ENCODE results near the gene BPTF.
"Not testable (repeated sequence)": the region's sequence is repeated elsewhere in the genome, so short reads cannot be mapped to it uniquely, and the experiment has no call there.

BPTF gene

DNA sequence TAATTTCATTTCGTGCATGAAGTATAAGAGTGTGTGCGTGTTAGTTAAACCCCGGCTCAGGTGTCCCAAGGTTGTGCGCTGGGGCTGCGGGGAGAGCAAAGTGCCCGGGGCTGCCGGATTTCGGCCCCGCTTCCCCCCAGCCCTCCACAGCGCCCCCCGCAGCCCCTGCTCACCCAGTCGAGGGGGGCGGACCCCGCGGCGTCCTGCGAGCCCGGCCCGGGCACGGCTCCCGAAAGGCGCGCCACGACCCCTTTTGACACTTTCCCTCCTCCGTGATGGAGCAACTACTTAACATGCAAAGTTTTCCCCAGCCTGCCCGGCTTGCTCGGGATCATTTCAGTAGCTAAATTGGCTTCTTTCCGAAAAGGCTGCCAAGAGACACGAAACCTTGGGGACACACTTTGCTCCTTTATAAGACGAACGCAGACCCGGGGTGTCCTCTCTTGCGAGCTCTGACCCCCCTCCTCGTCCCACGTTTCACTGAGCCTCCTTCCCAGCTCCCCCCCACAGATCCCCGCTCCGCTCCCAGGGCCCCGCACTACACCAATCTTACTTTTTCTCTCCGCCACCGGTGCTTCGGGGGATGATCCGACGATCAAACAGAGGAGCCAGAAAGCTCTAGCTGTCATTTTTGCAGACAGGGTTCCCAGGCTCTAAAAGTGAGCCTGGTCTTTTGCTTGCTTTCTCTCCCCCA lies 170.4 kb downstream of the BPTF start:
- Mint-ChIP-seq H3K4me1 (peaks cover 28% of the 10 kb centered on the region), H3K27me3 (peaks cover 14% of the 10 kb centered on the region), H3K9me3 (no peaks in the 10 kb centered on the region), H3K27ac (no peak overlapping the region), H3K36me3 (no peaks in the 10 kb centered on the region), H3K4me3 (peak overlapping the region; percentile 85)

DNA sequence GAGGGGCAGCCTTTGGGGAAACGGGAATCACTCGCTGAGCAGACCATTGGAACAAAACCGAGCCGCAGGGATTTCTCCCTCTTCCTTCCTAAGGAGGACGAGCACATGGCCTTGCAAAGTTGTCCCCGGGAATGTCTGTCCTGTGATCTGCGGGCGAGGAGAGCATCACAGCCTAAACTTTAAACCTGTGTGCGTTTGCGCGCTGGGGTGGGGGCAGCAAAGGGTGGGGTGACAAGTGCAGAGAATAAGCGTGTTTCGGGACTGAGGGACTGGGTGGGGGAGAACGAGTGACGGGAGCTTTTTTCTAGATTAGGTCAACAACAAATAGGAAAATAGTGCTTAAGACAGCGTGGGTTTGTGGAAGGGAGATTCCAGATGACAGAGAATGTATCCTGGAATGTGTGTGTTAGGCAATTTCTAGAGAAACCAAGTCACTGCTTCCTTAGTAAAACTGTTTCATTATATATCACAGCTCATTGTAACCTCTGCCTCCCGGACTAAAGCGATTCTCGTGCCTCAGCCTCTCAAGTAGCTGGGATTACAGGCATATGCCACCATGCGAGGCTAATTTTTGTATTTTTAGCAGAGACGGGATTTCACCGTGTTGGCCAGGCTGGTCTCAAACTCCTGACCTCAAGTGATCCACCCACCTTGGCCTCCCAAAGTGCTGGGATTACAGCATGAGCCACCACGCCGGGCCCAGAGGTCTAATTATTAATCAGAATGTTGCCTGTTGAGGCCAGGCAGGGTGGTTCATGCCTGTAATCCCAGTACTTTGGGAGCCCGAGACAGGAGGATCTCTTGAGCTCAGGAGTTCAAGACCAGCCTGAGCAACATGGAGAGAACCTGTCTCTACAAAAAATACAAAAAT lies 171.2 kb downstream of the BPTF start, which contains the start of gene C17orf58:
C17orf58 (minus strand) TSS at position 169 of the 871 bp plus-strand sequence. CDS start 271 bp downstream, outside the sequence.
- Mint-ChIP-seq H3K4me3 (peak within 1 kb of the TSS; percentile 85), H3K4me1 (peaks cover 28% of the 10 kb centered on the region), H3K27me3 (peaks cover 14% of the 10 kb centered on the region)
- H3K36me3 Mint-ChIP-seq, H3K27ac Mint-ChIP-seq, H3K9me3 Mint-ChIP-seq: not testable (repeated sequence)

DNA sequence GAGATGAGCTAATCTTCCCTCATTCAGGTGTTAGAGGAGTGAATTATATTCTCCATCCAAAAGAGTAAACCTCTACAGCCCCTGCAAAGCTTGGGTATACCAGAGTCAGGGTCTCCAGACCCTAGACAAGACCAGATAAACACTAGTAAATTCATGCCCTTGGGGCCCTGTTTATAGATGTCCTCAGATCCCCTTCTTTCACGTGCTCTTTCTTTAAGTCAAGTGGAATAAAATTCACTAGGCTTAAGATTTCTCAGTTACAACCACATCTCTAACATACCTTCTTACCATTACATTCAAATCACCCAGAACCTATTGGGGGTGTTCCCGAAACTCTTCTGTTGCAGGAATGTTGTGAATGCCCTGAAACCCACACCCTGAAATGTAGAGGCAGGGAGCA lies 173.2 kb downstream of the BPTF start:
- H3K4me1 Mint-ChIP-seq: peaks cover 23% of the 10 kb centered on the region
- H3K27me3 Mint-ChIP-seq: peaks cover 14% of the 10 kb centered on the region
- H3K9me3 Mint-ChIP-seq: no peaks in the 10 kb centered on the region
- no peak overlapping the region for H3K27ac Mint-ChIP-seq
- H3K36me3 Mint-ChIP-seq: no peaks in the 10 kb centered on the region
- no peak overlapping the region for H3K4me3 Mint-ChIP-seq

DNA sequence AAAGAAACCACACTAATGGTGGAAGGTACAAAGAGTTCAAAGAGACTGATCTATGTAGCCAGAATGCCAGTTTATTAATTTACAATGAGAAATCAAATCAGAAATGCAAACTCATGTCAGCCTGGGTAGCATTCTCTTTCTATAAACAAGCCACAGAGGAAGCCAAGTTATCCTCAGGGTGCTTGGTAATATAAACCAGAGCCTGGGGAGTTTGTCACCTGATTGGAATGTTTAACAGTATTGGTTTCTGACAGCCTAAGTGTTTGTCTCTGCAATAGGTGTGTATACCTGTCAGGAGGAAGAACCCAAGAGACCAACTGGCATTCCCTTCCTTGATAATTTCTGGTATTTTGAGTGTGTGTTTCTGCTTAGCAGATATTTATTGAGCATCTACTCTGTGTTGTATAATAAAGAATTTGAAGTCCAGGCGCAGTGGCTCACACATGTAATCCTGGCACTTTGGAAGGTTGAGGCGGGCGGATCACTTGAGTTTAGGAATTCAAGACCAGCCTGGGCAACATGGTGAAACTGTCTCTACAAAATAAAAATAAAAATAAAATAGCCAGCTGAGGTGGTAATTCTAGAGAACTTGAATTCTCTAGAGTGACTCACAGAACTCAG lies 174.1 kb downstream of the BPTF start:
- H3K27me3 Mint-ChIP-seq: peaks cover 14% of the 10 kb centered on the region
- no peaks in the 10 kb centered on the region for H3K36me3 Mint-ChIP-seq
- H3K9me3 Mint-ChIP-seq: no peaks in the 10 kb centered on the region
- H3K4me1 Mint-ChIP-seq: peaks cover 22% of the 10 kb centered on the region
- H3K27ac Mint-ChIP-seq: no peak overlapping the region
- no peak overlapping the region for H3K4me3 Mint-ChIP-seq

DNA sequence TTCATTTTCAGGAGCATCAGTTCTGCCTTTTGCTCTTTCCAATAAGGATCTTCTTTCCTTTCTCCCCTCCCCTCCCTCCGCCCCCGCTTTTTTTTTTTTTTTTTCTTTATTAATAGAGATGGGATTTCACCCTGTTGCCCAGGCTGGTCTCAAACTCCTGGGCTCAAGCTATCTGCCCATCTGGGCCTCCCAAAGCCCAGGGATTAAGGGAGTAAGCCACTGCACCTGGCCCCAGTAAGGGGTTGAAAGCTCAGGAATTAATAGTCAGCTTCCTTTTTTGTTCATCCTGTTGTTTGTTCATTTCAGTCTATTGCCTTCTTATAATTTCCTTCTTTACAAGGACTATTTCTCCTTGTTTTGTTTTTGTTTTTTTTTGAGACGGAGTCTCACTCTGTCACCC lies 178.9 kb downstream of the BPTF start:
- H3K4me3 Mint-ChIP-seq: no peak overlapping the region
- H3K4me1 Mint-ChIP-seq: no peaks in the 10 kb centered on the region
- no peaks in the 10 kb centered on the region for H3K9me3 Mint-ChIP-seq
- H3K27me3 Mint-ChIP-seq: no peaks in the 10 kb centered on the region
- no peak overlapping the region for H3K27ac Mint-ChIP-seq
- H3K36me3 Mint-ChIP-seq: no peaks in the 10 kb centered on the region

DNA sequence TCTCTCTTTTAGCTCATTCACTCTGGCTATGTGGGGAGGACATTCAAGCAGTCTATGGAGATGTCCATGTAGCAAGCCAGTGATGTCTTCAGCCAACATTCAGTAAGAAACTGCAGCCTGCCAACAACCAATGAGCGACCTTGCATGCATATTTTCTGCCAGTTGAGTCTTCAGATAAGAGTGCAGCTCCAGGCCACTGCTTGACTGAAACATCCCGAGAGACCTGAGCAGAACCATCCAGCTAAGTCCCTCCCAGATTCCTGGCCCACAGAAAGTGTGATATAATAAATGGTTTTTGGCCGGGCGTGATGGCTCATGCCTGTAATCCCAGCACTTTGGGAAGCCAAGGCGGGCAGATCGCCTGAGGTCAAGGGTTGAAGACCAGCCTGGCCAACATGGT lies 181.5 kb downstream of the BPTF start:
- H3K27me3 Mint-ChIP-seq: no peaks in the 10 kb centered on the region
- H3K36me3 Mint-ChIP-seq: no peaks in the 10 kb centered on the region
- no peak overlapping the region for H3K27ac Mint-ChIP-seq
- H3K4me3 Mint-ChIP-seq: no peak overlapping the region
- H3K4me1 Mint-ChIP-seq: no peaks in the 10 kb centered on the region
- no peaks in the 10 kb centered on the region for H3K9me3 Mint-ChIP-seq

DNA sequence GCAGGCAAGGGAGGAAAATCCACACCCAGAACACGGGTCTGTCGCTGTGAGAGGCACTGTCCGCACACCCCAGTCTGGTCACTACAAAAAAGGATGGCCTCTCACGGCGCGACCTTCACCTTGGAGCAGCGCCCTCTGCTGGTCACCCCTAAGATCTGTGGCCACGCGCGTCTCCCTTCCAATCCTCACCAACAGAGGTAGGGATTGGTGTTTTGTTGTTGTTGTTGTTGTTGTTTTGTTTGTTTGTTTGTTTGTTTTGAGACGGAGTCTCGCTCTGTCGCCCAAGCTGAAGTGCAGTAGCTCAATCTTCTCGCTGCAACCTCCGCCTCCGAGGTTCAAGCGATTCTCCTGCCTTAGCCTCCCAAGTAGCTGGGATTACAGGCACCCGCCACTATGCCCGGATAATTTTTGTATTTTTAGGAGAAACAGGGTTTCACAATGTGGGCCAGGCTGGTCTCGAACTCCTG lies 185.9 kb downstream of the BPTF start:
- H3K9me3 Mint-ChIP-seq: no peaks in the 10 kb centered on the region
- H3K36me3 Mint-ChIP-seq: no peaks in the 10 kb centered on the region
- H3K4me3 Mint-ChIP-seq: peak overlapping the region; percentile 40
- no peak overlapping the region for H3K27ac Mint-ChIP-seq
- no peaks in the 10 kb centered on the region for H3K27me3 Mint-ChIP-seq
- no peaks in the 10 kb centered on the region for H3K4me1 Mint-ChIP-seq

DNA sequence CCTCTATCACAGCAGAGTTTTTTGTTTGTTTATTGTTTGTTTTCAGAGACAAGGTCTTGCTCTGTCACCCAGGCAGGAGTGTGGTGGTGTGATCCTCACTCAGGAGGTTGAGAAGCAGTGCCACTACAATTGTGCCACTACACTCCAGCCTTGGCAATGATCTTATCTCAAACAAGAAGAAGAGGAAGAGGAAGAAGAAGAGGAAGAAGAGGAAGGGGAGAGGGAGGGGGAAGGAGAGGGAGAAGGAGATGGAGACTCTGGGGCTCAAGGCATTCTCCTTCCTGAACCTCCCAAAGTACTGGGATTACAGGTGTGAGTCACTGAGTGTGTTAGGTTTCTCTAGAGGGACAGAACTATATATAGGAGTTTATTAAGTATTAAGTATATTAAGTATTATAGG lies 188.1 kb downstream of the BPTF start:
- Mint-ChIP-seq H3K9me3 (no peaks in the 10 kb centered on the region), H3K4me3 (no peak overlapping the region), H3K36me3 (no peaks in the 10 kb centered on the region), H3K27me3 (no peaks in the 10 kb centered on the region), H3K27ac (no peak overlapping the region), H3K4me1 (no peaks in the 10 kb centered on the region)

DNA sequence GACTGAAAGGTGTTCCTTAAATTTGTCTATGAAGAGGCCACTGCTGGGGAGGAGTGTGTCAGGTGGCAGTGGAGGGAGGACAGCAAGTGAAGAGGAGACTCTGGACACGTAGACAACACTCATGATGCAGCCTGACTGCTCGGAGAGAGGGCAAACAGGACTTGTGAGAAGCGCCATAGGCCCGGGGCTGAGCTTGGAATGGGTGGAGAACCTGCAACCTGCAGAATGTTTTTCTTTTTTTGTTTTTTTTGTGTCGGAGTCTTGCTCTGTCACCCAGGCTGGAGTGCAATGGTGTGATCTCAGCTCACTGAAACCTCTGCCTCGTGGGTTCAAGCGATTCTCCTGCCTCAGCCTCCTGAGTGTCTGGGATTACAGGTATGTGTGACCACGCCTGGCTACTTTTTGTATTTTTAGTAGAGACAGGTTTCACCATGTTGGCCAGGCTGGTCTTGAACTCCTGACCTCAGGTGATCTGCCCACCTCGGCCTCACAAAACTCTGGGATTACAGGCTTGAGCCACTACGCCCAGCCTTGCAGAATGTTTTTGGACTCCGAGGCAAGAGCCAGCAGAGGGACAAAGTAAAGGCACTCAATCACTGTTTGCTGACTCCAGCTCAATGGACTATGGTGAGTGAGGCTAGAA lies 189.9 kb downstream of the BPTF start:
- Mint-ChIP-seq H3K4me3 (no peak overlapping the region), H3K9me3 (no peaks in the 10 kb centered on the region), H3K27ac (no peak overlapping the region), H3K36me3 (no peaks in the 10 kb centered on the region), H3K4me1 (peaks cover 6% of the 10 kb centered on the region), H3K27me3 (peaks cover 2% of the 10 kb centered on the region)

DNA sequence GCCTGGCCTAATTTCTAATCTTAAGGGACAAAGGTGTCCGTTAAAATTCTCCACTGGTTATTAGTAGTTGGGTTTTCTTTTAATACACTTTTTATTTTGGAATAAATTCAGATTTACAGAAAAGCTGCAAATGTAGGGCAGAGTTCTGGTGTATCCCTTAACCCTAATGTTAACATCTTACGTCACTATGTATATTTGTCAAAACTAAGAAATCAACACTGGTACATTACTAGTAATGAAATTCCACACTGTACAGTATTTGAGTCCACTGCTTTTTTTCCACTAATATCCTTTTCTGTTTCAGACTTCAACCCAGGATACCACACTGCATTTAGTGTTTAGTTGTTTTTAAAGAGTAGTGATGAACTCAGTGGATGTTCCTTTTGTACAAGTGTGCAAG lies 191.5 kb downstream of the BPTF start:
- no peak overlapping the region for H3K27ac Mint-ChIP-seq
- H3K9me3 Mint-ChIP-seq: no peaks in the 10 kb centered on the region
- peaks cover 13% of the 10 kb centered on the region for H3K4me1 Mint-ChIP-seq
- no peaks in the 10 kb centered on the region for H3K36me3 Mint-ChIP-seq
- H3K4me3 Mint-ChIP-seq: no peak overlapping the region
- peaks cover 2% of the 10 kb centered on the region for H3K27me3 Mint-ChIP-seq

DNA sequence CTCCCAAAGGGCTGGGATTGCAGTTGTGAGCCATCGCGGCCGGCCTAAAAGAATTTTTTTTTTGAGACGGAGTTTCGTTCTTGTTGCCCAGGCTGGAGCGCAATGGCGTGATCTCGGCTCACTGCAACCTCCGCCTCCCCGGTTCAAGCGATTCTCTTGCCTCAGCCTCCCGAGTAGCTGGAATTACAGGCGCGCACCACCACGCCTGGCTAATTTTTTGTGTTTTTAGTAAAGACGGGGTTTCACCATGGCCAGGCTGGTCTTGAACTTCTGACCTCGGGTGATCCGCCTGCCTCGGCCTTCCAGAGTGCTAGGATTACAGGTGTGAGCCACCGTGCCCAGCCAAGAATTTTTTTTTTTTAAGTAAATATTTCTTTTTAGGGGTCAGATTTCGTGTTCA lies 193.2 kb downstream of the BPTF start:
- not testable (repeated sequence) for H3K36me3 Mint-ChIP-seq, H3K4me3 Mint-ChIP-seq, H3K27ac Mint-ChIP-seq, H3K27me3 Mint-ChIP-seq, H3K9me3 Mint-ChIP-seq
- peaks cover 15% of the 10 kb centered on the region for H3K4me1 Mint-ChIP-seq

DNA sequence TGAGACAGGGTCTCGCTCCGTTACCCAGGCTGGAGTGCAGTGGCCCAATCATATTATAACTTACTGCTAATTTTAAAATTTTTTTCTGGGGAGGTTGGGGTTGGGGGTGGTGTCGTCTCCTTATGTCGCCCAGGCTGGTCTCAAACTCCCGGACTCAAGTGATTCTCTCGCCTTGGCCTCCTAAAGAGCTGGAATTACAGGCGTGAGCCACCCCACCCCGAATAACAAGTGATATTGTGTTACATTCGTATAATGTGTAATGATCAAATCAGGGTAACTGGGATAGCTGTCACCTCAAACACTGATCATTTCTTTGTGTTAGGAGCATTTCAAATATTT lies 194.0 kb downstream of the BPTF start:
- peak overlapping the region; percentile 100 for H3K27ac Mint-ChIP-seq
- no peaks in the 10 kb centered on the region for H3K36me3 Mint-ChIP-seq
- peaks cover 2% of the 10 kb centered on the region for H3K27me3 Mint-ChIP-seq
- H3K9me3 Mint-ChIP-seq: no peaks in the 10 kb centered on the region
- H3K4me1 Mint-ChIP-seq: peaks cover 15% of the 10 kb centered on the region
- H3K4me3 Mint-ChIP-seq: peak overlapping the region; percentile 89

DNA sequence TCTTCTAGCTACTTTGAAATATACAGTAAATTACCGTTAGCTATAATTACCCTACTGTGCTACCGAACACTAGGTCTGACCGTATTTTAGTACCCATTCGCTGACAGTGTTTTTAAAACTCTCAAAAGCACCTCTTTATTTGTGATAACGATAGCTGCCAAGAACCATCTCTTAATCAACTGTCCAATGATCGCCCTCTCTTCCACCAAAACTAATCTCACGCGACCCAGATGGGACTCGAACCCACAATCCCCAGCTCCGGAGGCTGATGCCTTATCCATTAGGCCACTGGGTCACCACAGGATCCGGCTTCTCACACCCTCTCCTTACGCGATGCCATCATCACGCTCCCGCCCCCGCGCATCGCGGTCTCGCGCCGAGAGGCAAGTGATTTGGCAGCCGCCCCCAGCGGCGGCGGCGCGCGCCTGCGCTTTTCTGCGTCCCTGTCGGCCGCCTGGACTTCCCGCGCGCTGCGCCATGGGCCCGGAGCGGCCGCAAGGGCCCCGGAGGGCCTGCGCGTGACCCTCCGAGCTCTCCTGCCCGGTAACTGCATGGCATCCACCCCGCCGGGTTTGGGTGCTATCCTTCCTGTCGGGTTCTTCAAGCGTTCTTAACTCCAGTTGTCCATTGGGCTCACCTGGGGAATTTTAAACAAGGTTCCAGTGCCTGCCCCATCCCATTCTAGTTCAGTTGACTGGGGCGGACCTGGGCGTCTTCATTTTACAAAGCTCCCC lies 194.5 kb downstream of the BPTF start:
- Mint-ChIP-seq H3K4me1 (peaks cover 15% of the 10 kb centered on the region), H3K27me3 (peaks cover 2% of the 10 kb centered on the region), H3K27ac (peak overlapping the region; percentile 100), H3K4me3 (peak overlapping the region; percentile 89), H3K36me3 (no peaks in the 10 kb centered on the region), H3K9me3 (no peaks in the 10 kb centered on the region)

DNA sequence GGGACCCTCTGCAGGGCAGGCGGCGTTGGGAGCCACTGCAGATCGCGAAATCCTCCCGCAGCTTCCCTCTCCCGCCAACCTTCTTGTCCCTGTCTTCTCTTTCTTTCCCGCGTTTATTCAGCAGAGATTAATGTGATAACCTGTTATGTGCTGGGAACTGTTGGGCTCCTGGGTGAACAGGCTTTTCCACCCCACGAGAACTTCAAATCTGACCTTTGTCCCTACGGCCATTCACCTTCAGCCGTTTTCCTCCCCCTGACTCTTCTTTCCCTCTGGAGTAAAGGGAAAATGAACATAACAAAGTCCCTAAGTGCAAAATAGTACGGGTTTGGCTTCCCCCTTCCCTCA lies 195.1 kb downstream of the BPTF start:
- Mint-ChIP-seq H3K9me3 (no peaks in the 10 kb centered on the region), H3K36me3 (no peaks in the 10 kb centered on the region), H3K4me3 (peak overlapping the region; percentile 89), H3K4me1 (peaks cover 15% of the 10 kb centered on the region), H3K27me3 (peaks cover 2% of the 10 kb centered on the region), H3K27ac (peak overlapping the region; percentile 100)

DNA sequence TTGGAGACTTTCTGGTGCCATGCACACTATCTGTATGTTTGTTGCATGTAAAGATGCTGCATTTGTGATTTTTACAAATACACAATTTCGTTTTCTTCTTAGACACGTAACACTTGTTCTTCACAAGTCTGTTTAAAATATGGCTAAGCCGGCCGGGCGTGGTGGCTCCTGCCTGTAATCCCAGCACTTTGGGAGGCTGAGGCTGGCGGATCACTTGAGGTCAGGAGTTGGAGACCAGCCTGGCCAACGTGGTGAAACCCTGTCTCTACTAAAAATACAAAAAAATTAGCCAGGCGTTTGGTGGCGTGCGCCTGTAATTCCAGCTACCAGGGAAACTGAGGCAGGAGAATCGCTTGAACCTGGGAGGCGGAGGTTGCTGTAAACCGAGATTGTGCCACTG lies 195.5 kb downstream of the BPTF start:
- Mint-ChIP-seq H3K27ac (peak overlapping the region; percentile 100), H3K4me1 (peaks cover 15% of the 10 kb centered on the region)
- H3K36me3 Mint-ChIP-seq: not testable (repeated sequence)

More for the DNA sequence above, 195.5 kb downstream of the BPTF start:
- H3K4me3 Mint-ChIP-seq: peak overlapping the region; percentile 89
- not testable (repeated sequence) for H3K9me3 Mint-ChIP-seq, H3K27me3 Mint-ChIP-seq
